KBM-7 (cell line): ENCODE results near the gene PPP1R3C.

Experiments used
- DNase-seq: peaks from one replicate; pipeline ENCODE4 v3.0.0-alpha.2; 2015
- in situ Hi-C: fragments of 300-500 bp; cut with MboI; formaldehyde crosslinking; loops from 2 replicates; pipeline ENCODE4 v1.14.3; 2020; ENCODE audit warnings: low sequenced_read_pairs, low pct_unique_long_range_greater_than_20kb, mixed read lengths

PPP1R3C gene

DNA sequence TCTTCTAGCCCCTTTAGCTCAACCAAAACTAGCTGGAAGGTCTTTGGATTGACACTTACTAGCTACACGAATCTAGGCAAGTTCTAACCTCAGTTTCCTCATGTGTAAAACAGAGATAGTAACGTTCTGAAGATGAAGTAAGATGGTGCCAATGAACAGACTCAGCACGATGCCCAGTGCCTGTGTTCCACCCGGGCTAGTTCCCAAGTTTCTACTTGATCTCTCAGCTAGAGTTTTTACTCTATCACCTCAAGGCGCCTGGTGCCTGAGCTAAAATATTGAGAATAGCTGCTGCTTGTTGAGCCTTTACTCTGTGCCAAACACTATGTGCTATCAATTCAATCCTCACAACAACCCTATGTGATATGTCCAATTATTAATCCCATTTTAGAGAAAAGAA is 1.4 kb upstream of the PPP1R3C start:
- DNase-seq: no peak
- in situ Hi-C loops: no loop called here

DNA sequence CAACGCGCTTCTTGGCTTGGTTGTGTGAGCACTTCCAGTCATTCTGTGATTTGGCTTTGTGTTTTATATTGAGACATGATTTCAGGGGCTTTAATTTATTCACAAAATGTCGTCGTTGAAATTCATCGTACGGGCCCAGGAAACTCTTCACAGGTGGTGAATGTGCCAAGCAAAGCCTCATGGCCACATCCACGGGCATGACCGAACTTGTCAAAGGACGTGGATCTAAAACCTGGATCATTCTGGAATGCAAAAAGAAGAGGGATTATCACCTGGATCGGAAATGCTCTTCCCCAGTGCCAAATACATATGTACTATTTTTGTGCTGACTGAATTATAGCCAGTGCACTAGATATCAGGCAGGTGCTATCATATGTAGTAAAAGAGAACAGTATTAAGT is 2.2 kb downstream of the PPP1R3C start:
- in situ Hi-C loops: no loop called here
- DNase-seq: no peak

DNA sequence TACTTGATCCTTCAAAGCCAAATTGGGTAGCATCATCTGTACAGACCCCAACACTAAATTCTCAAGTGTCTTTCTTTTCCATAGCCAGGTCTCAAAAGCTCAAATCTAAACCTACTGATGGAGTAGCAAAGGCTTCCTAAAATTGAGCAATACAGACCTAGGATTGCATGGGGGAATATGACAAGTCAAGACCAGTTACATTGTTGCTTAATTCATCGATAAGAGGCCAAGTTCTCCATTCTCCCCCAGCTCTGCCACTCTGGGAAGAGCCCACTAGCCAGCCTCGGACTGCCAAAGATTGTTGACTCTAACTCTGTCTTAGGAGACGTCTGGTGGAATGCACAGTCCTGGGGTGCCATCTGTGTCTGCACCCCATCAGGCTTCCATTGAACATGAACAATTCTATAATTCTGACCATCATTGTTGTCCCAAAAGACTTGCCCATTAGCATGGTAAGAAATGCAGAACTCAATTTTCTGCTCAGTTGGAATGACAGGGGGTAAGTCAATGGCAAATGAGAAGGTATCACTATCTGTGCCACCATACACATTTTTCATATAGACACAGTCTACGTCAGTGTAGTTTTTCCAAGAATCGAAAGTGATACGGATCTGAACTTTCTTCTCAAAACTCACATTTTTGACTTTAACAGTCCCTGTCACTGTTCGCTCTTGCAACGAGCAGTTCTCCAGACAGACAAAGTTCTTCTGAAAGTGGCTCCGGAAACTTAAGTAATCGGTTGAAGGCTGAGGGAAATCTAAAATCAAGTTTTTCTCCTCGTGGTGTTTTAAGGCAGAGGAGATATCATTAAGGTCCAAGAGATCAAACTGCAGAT is 2.9 kb downstream of the PPP1R3C start:
- DNase-seq: no peak
- in situ Hi-C loops: no loop called here

DNA sequence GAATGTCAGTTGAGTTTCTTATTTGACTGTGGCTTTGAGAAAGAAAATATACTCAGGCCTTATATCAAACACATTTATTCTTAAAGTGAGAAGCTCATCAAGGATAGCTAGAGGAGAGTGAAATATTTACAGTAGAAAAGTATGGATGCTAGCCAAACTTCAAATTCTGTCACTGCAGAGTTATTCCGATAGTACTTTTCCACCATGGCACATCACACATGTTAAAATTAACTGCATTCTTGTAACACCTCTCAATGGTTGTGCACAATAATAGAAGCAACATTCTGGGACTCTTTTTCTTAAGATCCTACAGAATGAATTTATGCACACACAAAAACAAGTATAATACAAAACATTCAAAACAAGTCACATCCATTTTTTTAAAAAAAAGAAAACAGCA is 4.5 kb downstream of the PPP1R3C start:
- no peak for DNase-seq
- in situ Hi-C loops: no loop called here

DNA sequence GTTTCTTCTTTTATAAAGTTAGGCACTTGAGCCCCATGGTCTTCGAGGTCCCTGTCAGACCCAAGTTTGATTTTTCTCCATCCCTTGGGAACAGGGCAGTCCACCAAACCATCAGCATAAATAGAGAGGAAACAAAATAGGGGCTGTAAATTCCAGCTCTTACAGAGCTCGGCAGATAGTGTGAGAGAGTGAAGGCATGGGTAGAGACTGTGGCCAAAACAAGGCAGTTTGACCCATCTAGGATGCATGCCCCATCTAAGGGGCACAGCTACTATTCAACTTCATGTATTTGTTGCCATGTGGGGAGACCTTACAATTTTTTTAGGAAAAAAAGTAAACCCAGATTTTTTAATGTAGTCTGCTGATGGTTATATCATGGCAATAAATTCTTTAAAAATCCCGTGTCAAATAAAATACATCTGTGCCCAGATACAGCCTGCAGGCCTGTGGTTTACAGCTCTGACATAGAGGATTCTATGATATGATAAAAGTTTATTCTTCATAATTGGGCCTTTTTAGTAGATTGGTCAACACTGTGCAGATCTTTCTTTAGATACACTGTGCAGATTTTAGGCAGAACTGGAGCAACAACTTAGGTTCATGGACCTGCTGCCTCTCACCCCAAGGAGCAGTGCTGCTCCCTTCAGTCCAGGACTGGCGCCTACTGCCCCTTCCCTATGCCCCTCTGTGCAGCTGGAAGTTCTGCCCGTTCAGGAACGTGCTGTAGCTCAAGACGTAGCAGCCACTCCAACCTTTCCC is 5.3 kb downstream of the PPP1R3C start:
- DNase-seq: no peak
- in situ Hi-C loops: no loop called here

DNA sequence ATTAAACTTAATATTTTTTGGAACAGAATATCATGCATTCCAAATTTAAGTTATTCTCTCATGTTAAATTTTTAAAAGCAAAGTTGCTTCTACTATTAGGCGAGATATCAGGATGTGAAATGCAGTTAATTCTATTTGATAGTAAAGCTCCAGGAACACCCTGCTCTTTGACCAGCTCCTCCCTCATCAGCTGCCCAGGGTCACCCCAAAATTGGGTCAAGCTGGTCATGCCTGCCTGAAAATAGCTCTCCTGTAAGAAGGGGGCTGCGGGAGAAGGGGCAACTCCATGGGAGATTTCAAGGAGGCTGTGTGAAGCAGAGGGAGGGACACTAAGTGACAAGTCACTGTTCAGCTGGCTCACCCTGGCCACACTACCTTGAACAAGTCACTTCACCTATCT is 5.9 kb downstream of the PPP1R3C start:
- no peak for DNase-seq
- in situ Hi-C loops: no loop called here

DNA sequence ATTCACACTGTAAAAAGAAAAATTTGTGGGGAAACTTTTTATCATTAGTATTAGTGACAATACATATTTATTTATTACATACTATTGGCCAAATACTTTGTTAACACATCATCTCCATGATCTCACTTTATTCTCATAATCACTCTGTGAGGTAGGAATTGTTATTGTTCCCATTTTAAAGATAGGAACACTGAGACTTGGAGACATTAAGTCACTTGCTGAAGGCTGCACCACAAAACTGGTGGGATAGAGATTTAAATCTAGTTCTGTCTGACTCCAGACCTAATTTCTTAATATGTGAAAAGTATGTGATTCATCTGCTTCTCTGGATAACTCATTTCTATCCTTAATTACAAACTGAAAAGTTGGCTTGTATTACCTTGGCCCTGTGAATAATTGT is 8.2 kb downstream of the PPP1R3C start:
- in situ Hi-C loops: no loop called here
- no peak for DNase-seq

DNA sequence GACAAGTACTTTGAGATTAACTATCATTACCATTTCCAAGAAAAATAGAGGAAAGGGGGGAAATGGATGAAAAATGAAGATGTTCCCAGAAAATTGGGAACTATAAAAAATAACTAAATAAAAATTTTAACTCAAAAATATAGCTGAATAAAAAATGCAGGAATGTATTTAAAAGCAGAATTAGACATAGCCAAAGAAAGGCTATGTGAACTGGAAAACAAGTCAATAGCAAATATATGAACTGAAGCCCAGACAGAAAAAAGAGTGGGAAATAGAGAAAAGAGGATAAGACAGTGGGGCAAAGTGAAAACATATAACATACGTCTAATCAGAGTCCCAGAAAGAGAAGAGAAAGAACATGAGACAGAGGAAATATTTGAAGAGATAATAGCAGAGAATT is 10.3 kb downstream of the PPP1R3C start:
- DNase-seq: no peak
- in situ Hi-C loops: no loop called here

DNA sequence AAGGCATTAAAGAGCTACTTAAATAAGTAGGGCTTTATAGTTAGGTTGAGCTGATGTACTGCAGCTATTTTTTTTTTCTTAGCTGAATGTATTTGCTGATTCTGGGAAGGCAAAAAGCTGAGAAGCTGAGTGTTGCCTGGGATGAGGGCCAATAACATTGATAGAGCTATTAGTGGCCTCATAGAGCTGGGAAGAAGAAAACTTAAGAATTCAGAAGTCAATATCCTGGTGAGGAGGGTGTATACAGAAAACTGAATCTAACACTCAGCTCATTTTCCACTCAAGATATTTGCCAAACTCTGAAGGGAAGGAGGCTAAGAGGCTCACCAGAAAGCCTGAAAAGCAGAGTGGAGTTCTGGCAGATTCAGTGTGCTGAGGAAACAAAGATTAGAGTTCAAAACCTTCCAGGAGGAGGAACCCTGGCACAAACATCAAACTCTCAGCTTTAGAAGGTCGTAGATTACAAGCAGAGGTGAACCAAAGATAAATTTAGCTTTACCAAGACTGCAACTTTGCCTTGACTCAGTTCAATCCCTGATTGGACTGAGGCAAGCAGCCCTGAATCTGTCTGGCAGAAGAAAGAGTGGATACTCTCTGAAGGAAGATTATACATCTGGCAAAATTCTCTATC is 11.3 kb downstream of the PPP1R3C start:
- in situ Hi-C loops: no loop called here
- DNase-seq: no peak

DNA sequence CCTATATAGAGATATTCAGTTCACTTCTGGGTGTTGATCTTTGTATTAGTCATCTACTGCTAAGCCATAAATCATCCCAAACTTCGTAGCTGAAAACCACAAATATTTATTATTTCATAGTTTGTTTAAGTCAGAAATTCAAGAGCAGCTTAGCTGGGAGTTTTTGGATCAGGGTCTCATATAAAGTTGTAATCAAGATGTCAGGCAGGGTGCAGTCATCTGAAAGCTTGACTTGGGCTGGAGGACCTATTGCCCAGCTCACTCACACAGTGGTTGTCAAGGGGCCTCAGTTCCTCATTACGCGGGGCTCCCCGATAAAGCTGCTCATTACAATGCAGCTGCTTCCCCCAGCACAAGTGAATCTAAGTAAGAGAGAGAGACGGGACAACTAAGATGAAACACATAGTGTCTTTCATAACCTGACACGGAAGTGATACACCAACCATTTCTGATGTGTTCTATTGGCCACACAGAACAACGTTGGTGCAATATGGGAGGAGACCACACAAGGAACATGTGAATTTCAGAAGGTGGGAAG is 15.7 kb downstream of the PPP1R3C start:
- in situ Hi-C loops: no loop called here
- no peak for DNase-seq

DNA sequence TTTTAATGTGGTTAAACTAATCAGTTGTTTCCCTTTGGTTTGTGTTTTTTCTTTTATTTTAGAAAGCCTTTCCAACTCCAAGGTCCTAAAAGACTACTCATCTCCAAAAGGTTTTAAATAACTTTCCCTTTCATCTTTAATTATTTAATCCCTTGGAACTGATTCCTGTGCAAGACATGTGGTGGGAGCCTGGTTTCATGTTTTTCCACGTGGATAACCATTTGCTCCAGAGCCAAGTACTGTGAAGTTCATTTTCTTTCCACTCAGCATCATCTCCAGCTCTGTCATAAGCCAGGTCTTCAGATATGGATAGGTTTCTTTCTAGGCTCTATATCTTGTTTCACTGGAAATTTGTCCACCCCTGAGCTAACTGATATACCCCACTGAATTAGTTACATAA is 16.7 kb downstream of the PPP1R3C start:
- in situ Hi-C loops: no loop called here

DNA sequence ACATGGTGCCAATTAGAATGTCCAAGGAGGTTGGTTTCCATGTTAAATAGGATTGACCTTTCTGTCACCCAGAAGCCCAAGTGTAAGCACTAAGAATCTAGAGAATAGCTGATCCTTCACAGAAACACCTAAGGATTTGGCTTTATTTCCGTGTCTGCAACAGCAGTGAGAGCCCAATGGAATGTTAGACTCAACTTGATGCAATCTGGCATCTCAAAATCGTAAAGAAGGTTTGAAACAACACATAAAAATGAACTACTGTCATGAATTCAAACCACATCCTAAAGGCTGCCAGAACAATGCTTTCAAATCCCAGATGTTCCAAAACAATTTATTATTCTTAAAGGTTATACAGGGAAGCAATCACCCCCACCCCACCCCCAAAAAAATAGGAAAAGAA is 18.6 kb downstream of the PPP1R3C start:
- in situ Hi-C loops: no loop called here
- no peak for DNase-seq

More for the DNA sequence above, 16.7 kb downstream of the PPP1R3C start:
- no peak for DNase-seq

DNA sequence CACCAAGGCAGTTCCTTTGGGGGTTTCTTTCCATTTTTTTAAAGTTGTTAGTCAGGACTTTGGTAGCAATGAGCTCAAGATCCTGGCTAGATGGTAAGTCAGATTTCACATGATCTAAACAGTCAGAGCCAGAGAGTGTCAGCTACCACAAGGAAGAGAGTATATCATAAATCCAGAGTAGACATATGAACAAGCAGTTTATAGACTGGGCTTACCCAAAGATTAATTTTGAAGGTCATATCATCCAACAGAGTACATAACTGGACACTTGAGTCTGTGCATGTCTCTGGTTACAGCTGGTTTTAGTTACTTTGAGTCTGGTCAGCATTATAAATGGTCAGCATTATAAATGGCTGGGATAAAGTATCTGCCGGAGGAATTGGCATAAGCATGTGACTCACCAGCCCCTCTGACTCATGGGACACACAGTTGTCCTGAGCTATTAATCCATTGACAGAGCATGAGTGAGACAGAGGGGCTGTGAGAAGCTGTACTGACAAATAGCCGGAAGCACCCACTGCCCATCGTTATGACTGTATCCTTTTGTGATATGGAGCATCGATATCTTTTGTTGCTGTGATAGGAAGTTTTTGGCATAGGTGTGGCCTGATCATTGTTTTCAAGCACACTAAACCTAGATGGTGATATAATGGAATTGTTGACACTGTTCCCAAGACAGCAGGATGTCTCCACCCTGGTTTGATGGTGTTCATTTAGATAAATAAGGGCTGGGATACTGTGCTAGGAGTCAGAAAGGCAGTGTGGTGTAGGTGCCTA is 19.3 kb downstream of the PPP1R3C start:
- no peak for DNase-seq
- in situ Hi-C loops: no loop called here

DNA sequence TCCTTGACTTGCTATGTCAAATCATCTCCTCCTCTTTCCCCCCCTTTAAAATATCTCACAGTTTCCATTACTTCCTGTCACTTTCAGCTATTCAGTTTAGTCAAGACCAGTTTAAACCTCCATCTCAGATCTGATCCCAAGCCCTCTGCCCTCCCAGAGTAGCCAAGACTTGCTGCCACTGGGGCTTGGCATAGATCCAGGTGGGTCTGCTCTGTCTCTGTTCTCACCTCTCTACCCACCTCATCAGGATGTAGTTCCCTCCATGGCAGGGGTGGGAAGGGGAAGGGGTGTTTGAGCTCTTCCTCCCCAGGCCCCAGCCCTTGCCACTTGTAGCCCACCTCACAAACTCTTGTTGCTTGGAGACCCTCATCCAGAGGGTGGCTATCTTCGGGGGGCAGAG is 22.0 kb downstream of the PPP1R3C start:
- no peak for DNase-seq
- in situ Hi-C loops: no loop called here

DNA sequence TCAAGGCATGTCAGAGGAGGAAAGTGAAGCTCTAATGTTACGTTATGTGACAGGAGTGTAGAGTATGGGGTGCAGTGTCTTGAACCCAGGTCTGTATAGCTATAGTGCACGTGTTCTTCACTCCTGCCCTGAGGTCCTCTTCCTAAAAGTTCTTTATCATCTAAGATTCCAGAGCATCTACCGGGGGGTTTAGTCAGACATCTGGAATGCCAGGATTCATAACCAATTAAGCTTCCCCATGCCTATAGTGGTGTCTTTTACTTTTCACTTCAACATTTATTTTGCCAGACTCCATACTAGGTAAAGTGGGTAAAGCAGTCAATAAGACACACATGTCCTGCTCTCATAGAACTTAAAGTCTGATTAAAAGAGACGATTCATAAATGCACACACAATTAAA is 22.4 kb downstream of the PPP1R3C start:
- in situ Hi-C loops: no loop called here
- no peak for DNase-seq

DNA sequence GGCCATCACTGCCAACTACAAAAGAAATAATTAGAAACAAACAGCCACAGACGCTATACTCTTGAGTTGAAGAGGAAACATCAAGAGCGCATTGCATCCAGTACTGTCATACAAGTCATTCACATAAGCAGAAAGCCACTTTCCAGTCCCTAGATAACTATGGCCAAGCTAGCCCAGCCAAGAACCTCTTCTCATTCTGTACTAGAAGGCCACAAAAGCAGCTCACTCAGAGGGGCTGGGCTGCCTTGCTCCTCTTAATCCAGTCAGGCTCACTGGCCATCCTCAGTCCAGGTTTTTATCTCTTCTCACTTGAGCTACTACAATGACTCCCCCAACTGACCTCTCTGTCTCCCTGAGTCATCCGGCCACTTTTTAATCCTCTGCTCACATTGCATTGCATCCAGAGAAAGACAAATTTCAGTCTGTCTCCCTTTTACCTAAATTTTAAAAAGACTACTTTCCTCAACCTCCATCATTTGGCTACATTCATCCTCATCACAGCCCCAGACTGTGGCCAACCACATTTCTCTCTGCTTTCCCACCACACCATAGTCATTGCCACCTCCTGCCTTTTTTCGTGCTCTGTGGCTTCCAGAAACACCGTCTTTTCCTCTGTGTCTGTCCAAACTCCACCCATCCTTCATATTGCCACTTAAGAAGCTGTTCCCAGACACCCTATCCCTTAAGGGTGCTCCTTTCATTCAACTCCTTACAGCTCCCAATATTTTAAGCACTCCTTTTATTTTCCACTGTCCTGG is 25.0 kb downstream of the PPP1R3C start:
- in situ Hi-C loops: no loop called here
- DNase-seq: no peak

DNA sequence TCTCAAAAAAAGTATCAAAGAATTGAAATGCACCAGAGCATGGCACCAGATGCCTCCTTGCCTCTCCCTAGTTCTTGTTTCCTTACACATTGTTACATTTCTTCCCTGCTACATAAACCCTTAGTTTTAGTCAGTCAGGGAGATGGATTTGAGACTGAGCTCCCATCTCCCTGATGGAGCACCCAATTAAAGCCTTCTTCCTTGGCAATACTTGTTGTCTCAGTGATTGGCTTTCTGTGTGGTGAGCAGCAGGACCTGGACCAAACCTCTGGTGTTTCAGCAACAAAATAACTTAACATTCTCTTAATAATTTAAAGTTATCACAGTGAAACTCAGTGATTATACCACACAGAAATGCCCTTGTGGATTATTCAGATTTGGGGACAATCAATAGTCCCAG is 26.9 kb downstream of the PPP1R3C start:
- no peak for DNase-seq
- in situ Hi-C loops: no loop called here
